Fibroblast of skin of left quadriceps (primary cell): ENCODE measurements around the gene DPY19L1.
"Not testable (repeated sequence)": the region's sequence is repeated elsewhere in the genome, so short reads cannot be mapped to it uniquely, and the experiment has no call there.

Experiments
- DNase-seq, 2 experiments: peaks; one replicate each; pipeline ENCODE4 v3.0.0-alpha.2; 2013; ENCODE audit warnings: low read depth in 2 of 2

DPY19L1 gene

GRCh38 chr7:34918198-34918861, 119.0 kb downstream of the DPY19L1 start:
- DNase-seq: not testable (repeated sequence)

DNA sequence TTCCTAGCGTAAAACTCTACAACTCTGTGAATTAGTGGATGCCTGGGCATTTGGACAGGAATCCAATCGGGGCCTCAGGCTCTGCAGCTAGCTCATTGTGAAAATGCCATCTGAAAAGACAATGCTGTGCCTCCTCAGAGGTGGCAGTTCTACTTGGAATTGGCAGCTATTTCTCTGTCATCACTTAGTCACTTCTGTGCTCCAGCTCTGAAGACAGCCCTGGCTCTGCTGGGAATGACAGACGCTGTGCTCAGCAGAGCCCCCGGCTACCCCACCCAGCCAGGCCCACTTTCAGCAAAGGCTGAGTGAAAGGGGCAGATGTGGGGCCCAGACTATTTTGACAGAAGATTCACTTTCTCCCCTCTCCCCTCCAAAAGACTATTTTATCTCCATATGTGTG, 119.8 kb downstream of the DPY19L1 start:
- DNase-seq: not testable (repeated sequence)

GRCh38 chr7:34916267-34916666, 121.0 kb downstream of the DPY19L1 start:
- no peak for DNase-seq

- no peak for DNase-seq
Observed at GRCh38 chr7:34912236-34912635, 125.0 kb downstream of the DPY19L1 start.

DNA sequence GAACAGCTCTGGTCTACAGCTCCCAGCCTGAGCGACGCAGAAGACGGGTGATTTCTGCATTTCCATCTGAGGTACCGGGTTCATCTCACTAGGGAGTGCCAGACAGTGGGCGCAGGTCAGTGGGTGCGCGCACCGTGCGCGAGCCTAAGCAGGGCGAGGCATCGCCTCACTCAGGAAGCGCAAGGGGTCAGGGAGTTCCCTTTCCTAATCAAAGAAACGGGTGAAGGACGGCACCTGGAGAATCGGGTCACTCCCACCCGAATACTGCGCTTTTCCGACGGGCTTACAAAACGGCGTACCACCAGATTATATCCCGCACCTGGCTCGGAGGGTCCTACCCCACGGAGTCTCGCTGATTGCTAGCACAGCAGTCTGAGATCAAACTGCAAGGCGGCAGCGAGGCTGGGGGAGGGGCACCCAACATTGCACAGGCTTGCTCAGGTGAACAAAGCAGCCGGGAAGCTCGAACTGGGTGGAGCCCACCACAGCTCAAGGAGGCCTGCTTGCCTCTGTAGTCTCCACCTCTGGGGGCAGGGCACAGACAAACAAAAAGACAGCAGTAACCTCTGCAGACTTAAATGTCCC, 130.9 kb downstream of the DPY19L1 start:
- not testable (repeated sequence) for DNase-seq

- no peak for DNase-seq
Observed at GRCh38 chr7:34904987-34905386, 132.3 kb downstream of the DPY19L1 start.

GRCh38 chr7:34903921-34904320, 133.4 kb downstream of the DPY19L1 start:
- not testable (repeated sequence) for DNase-seq

GRCh38 chr7:34902182-34902581, 135.1 kb downstream of the DPY19L1 start:
- no peak for DNase-seq

DNA sequence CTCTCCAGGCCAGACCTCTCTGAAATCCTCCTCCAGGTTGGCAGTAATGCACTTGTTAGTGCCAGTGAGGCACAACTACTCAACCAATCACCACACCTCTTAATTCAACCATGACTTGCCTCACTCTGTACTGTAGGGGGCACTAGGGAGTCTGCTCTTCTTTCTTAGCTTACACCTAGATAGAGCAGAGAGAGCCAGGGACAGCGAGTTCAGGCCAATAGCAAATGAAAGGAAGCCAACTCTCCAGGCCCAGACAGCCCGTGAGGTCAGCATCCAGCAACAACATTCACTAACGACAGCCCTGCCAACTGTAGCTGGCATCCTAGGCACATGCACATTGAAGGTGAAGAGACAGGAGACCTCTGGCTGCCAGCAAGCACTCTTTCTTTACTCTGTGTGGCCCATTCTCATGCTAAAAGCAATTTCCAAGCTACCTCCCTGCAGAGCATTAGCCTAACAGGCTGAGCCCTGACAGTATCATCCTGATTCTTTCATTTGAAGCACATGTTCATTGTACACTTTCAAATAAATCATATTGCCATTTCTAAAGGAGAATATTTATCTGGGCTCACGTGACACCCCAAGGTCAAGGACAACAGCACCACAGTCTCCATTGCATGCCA, 136.3 kb downstream of the DPY19L1 start:
- no peak for DNase-seq

GRCh38 chr7:34895202-34895601, 142.1 kb downstream of the DPY19L1 start:
- no peak for DNase-seq

- DNase-seq: no peak
Observed at GRCh38 chr7:34889951-34890350, 147.3 kb downstream of the DPY19L1 start.

- DNase-seq: no peak
Observed at GRCh38 chr7:34886856-34887255, 150.4 kb downstream of the DPY19L1 start.

GRCh38 chr7:34883855-34884254, 153.4 kb downstream of the DPY19L1 start:
- not testable (repeated sequence) for DNase-seq

DNA sequence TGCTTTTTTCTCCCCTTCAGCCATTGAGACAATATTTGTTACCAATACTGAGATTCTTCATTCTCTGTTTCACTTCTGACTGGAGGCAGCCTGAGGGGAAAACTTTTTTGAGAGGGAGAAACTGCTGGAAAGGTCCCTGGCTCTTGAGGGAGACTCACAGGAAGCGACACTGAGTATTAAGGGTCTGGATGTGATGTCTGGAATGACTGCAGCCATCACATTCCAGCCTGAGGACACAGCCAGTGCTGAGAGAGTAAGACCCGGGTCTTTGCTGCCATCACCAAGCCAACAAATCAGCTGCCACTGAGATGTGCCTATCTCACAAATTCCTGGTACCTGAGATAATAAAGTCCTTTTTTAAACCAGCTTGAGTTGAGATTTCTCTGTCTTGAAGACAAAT, 157.4 kb downstream of the DPY19L1 start:
- DNase-seq: no peak

DNA sequence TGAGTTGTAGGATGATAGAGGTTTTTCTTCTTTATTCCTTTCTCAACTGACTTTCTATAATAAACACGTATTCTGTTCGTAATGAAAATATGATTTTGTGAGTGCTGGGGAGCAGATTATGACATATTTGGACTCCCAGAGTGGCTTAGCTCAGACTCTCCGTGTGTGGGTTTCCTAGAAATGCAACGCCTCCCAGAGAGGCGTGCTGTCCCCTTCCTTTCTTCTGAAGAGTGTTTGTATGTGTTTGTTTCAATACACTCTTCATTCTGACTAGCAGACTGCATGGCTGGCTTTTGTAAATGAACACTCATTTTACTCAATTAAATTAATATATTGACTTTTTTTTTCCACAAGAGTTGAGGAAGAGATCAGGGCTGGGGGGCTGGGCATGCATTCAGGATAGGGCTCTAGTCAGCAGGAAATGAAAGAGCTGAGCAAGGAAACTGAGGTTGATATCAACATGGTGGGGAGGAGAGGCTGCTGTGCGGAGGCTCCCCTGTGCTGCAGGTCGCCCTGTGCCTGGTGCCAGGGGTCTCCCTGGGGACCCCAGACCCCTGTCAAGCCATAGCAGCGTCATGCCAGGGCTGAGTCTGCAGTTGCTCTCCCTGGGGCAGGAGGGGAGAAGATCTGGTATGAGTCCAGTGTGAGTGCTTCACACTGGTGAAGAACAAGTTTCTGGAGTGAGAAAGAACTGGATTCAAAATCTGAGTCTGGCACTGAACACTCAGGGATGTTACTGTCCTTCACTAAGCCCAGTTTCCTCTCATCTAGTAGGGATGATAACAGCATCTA, 158.1 kb downstream of the DPY19L1 start:
- not testable (repeated sequence) for DNase-seq
